Measurements from ENCODE around the gene AQP12B. TPM values are rescaled to one million over a fixed set of nuclear protein-coding genes. Genes with fewer than 3 reads are reported as not detected.
"Not testable (repeated sequence)": the region's sequence is repeated elsewhere in the genome, so short reads cannot be mapped to it uniquely, and the experiment has no call there.

Gene AQP12B
- total and polyA plus RNA-seq, 9 donors = 0.24 to 1.7 (median 1.0) TPM; not detected in 1

- 82% methylated on average over 67 of the region's 67 CpGs for WGBS (ENCODE audit: insufficient coverage)
- no peaks in the 10 kb centered on the region for H3K4me1 ChIP-seq (ENCODE audit: control insufficient read depth, insufficient read depth, low read length)
- no peaks in the 10 kb centered on the region for H3K36me3 ChIP-seq (ENCODE audit: control insufficient read depth, insufficient read depth, low read length)
- DNase-seq = no peak
- no peaks in the 10 kb centered on the region for H3K9me3 ChIP-seq (replicated peaks; ENCODE audit: control insufficient read depth, low read depth, low read length)
- H3K4me3 ChIP-seq (ENCODE audit: low read length) = no peak overlapping the region
- H3K27ac ChIP-seq (ENCODE audit: low read length) = no peak overlapping the region
- peaks cover 4% of the 10 kb centered on the region for H3K27me3 ChIP-seq (ENCODE audit: control insufficient read depth, insufficient read depth, low read length)
These were observed 18.5 kb upstream of the AQP12B start for GRCh38 chr2:240701091-240701735.

DNA sequence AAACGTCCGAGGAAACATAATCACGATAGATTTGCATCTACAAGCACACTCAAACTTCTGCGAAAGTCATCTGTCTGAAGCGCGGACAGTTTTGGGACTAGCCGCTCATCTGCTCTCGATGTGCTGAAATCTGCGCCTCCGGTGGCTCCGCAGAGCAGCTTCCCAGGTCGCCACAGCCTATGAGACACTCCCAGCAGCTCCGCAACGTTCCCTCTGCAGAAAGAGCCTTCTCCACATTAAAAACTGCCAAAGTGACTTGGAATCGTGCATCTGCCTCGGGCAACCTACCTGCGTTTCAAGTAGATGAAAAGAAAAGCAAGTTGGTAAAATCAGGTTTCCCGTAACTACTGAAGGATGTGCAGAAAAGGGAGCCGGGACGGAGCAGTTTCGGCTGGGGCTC is 17.9 kb upstream of the AQP12B start:
- H3K4me1 ChIP-seq (ENCODE audit: control insufficient read depth, insufficient read depth, low read length); H3K9me3 ChIP-seq (replicated peaks; ENCODE audit: control insufficient read depth, low read depth, low read length); H3K36me3 ChIP-seq (ENCODE audit: control insufficient read depth, insufficient read depth, low read length); H3K27me3 ChIP-seq (ENCODE audit: control insufficient read depth, insufficient read depth, low read length); DNase-seq; H3K27ac ChIP-seq (ENCODE audit: low read length); H3K4me3 ChIP-seq (ENCODE audit: low read length): not testable (repeated sequence)
- WGBS (ENCODE audit: insufficient coverage) = 31% methylated on average over 11 of the region's 21 CpGs

DNA sequence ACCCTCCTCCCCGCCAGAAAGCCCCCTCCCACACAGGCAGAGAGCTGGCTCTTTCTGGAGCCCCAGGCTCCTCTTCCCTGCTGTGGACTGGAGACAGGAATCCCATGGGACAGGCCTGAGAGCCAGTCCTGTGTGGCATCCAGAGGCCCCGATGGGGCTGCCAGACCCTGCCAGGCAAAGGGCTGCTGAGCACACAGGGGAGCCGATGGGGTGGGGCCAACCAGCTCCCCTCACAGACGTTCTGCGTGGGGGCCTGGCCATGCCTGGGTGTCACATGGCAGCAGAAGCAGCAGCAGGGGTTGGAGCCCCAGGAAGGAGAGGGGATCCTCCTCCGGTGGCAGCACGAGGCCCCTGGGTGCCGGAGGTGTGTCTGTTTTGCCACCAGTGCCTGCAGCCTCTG is 17.1 kb upstream of the AQP12B start:
- DNase-seq; H3K27ac ChIP-seq (ENCODE audit: low read length); H3K9me3 ChIP-seq (replicated peaks; ENCODE audit: control insufficient read depth, low read depth, low read length); H3K36me3 ChIP-seq (ENCODE audit: control insufficient read depth, insufficient read depth, low read length); H3K27me3 ChIP-seq (ENCODE audit: control insufficient read depth, insufficient read depth, low read length); H3K4me3 ChIP-seq (ENCODE audit: low read length); H3K4me1 ChIP-seq (ENCODE audit: control insufficient read depth, insufficient read depth, low read length): not testable (repeated sequence)
- 0% methylated on average over 3 of the region's 8 CpGs for WGBS (ENCODE audit: insufficient coverage)

GRCh38 chr2:240698852-240699561 is 16.3 kb upstream of the AQP12B start:
- H3K27ac ChIP-seq (ENCODE audit: low read length); H3K4me1 ChIP-seq (ENCODE audit: control insufficient read depth, insufficient read depth, low read length); H3K9me3 ChIP-seq (replicated peaks; ENCODE audit: control insufficient read depth, low read depth, low read length); H3K4me3 ChIP-seq (ENCODE audit: low read length); H3K36me3 ChIP-seq (ENCODE audit: control insufficient read depth, insufficient read depth, low read length); H3K27me3 ChIP-seq (ENCODE audit: control insufficient read depth, insufficient read depth, low read length); DNase-seq: not testable (repeated sequence)
- WGBS (ENCODE audit: insufficient coverage) = no CpG with 5 or more reads among the region's 33 CpGs

- H3K4me1 ChIP-seq (ENCODE audit: control insufficient read depth, insufficient read depth, low read length); DNase-seq: not testable (repeated sequence)
- no CpG with 5 or more reads among the region's 13 CpGs for WGBS (ENCODE audit: insufficient coverage)
These were observed 13.8 kb upstream of the AQP12B start for GRCh38 chr2:240696469-240696868.

DNA sequence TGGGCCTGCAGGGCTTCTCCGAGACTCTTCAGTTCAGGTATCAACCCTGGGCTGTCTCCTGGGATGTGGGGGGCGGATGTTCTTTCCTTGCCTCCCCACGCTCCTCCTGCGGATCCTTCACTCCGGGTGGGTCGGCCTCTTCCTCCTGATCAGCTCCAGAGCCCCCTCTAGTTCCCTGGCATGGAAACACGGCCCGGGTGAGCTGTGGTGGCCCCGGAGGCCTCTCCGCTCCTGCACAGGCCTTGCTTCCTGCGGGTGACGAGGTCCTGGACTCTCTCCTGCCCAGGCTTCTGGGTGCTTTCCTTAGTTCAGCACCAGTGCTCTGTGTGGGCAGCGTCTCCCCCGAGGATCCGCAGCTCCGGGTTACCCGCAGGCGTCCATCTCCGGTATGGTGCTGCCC is 12.9 kb upstream of the AQP12B start:
- not testable (repeated sequence) for H3K4me3 ChIP-seq (ENCODE audit: low read length); H3K27me3 ChIP-seq (ENCODE audit: control insufficient read depth, insufficient read depth, low read length); H3K36me3 ChIP-seq (ENCODE audit: control insufficient read depth, insufficient read depth, low read length); H3K27ac ChIP-seq (ENCODE audit: low read length); DNase-seq; H3K9me3 ChIP-seq (replicated peaks; ENCODE audit: control insufficient read depth, low read depth, low read length); H3K4me1 ChIP-seq (ENCODE audit: control insufficient read depth, insufficient read depth, low read length)
- no CpG with 5 or more reads among the region's 19 CpGs for WGBS (ENCODE audit: insufficient coverage)

More at GRCh38 chr2:240696469-240696868, 13.8 kb upstream of the AQP12B start:
- not testable (repeated sequence) for H3K27ac ChIP-seq (ENCODE audit: low read length); H3K9me3 ChIP-seq (replicated peaks; ENCODE audit: control insufficient read depth, low read depth, low read length); H3K4me3 ChIP-seq (ENCODE audit: low read length); H3K36me3 ChIP-seq (ENCODE audit: control insufficient read depth, insufficient read depth, low read length); H3K27me3 ChIP-seq (ENCODE audit: control insufficient read depth, insufficient read depth, low read length)

GRCh38 chr2:240694304-240694703 is 11.6 kb upstream of the AQP12B start:
- not testable (repeated sequence) for H3K4me1 ChIP-seq (ENCODE audit: control insufficient read depth, insufficient read depth, low read length); H3K4me3 ChIP-seq (ENCODE audit: low read length); H3K27ac ChIP-seq (ENCODE audit: low read length); H3K9me3 ChIP-seq (replicated peaks; ENCODE audit: control insufficient read depth, low read depth, low read length); H3K36me3 ChIP-seq (ENCODE audit: control insufficient read depth, insufficient read depth, low read length); H3K27me3 ChIP-seq (ENCODE audit: control insufficient read depth, insufficient read depth, low read length); DNase-seq
- no CpG with 5 or more reads among the region's 12 CpGs for WGBS (ENCODE audit: insufficient coverage)

DNA sequence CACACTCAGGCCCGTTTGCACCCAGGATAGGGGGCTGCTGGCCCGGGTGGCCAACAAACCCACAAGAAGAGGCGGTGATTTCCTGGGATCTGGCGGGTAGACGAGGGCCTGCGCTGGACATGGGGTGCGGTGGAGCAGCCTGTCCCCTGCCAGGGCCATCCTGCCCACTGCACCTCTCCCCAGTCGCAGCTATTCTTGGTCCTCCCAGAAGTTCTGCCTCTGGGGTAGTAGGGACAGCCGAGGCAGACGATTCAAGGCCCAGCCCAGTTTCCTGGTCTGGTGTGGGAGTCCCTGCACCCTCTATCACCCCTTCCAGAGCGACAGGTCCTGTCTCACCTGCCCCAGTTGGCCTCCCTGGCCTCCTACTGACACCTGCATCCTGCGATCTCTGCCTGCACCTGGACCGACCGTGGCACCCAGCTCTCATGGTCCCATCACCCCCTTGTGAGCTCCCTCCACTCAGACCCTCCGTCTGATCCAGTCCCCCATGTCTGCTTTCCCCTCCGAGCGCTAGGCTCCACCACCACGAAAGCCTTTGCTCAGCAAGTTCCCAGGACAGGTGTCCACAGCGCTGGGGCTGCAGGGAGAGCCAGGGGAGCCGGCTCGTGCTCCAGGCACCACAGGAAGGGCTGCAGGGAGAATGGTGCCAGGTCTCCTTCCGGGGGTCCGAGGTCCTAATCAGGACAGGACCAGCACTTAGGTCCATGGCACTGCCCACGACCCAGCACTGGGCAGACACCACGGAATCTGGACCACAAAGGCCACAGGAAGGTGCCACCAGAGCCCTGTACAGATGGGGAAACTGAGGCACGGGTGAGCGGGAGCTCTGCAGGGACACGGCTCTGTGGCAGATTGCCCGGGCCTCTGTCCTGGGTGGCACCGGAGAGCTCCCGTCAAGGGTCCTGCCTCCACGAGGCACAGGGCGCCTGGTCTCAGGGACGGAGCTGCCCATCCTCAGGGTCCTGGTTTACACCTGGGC is 10.2 kb upstream of the AQP12B start:
- H3K9me3 ChIP-seq (replicated peaks; ENCODE audit: control insufficient read depth, low read depth, low read length); H3K4me1 ChIP-seq (ENCODE audit: control insufficient read depth, insufficient read depth, low read length); H3K4me3 ChIP-seq (ENCODE audit: low read length); H3K27ac ChIP-seq (ENCODE audit: low read length); H3K36me3 ChIP-seq (ENCODE audit: control insufficient read depth, insufficient read depth, low read length); H3K27me3 ChIP-seq (ENCODE audit: control insufficient read depth, insufficient read depth, low read length); DNase-seq: not testable (repeated sequence)
- WGBS (ENCODE audit: insufficient coverage) = no CpG with 5 or more reads among the region's 34 CpGs

DNA sequence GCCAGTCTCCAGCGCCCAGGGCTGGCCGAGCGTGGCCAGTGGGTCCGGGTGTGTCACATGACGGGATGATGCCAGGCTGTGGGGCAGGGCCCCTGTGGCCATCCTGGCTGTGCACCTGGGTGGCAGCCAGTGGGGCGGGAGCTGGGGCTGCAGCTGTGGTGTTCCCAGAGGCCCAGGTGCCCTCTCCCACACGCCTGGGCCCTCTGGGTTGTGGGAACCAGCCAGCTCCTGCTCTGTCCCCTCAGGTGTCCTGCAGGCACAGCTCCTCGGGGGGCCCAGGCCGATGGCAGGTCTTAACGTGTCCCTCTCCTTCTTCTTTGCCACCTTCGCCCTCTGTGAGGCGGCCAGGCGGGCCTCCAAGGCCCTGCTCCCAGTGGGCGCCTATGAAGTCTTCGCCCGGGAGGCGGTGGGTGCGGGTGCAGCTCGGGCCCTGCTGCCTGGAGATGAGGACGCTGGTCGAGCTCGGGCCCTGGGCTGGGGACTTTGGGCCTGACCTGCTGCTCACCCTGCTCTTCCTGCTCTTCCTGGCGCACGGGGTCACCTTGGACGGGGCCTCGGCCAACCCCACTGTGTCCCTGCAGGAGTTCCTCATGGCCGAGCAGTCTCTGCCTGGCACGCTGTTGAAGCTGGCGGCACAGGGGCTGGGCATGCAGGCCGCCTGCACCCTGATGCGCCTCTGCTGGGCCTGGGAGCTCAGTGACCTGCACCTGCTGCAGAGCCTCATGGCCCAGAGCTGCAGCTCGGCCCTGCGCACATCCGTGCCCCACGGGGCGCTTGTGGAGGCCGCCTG is 9.1 kb upstream of the AQP12B start, which contains the start of gene AQP12A:
AQP12A (plus strand) TSS at position 236 of the 790 bp plus-strand sequence; CDS start at position 284, 48 bp downstream.
- not testable (repeated sequence) for H3K4me1 ChIP-seq (ENCODE audit: control insufficient read depth, insufficient read depth, low read length); H3K4me3 ChIP-seq (ENCODE audit: low read length); H3K36me3 ChIP-seq (ENCODE audit: control insufficient read depth, insufficient read depth, low read length); H3K27me3 ChIP-seq (ENCODE audit: control insufficient read depth, insufficient read depth, low read length); DNase-seq; H3K27ac ChIP-seq (ENCODE audit: low read length); H3K9me3 ChIP-seq (replicated peaks; ENCODE audit: control insufficient read depth, low read depth, low read length)
- WGBS (ENCODE audit: insufficient coverage) = 90% methylated on average over 18 of the region's 37 CpGs

All from muscle of leg (tissue), 11 donors.